IMR-90 (cell line): ENCODE data around the gene DYNC2LI1. TPM values are rescaled to one million over a fixed set of nuclear protein-coding genes. Genes with fewer than 3 reads are reported as not detected.

Experiments
- ATAC-seq: fragments of 200-7000 bp; cut with Tn5 transposase; 2 replicates; pipeline ENCODE4 v1.9.1; 2020; ENCODE audit warnings: low read depth, mild to moderate bottlenecking, moderate library complexity
- BruUV-seq: library from RNA; stranded (reverse); fragments of 400-500 nt; replicated peaks from 2 replicates; lab custom pipeline; 2021; lab: Mats Ljungman, UMichigan
- CTCF ChIA-PET: fragments of 300-600 bp; formaldehyde crosslinking; extraction: SDS; loops from one replicate; lab custom pipeline; 2021; ENCODE audit warnings: antibody characterized with exemption; lab: Yijun Ruan, JAX
- POLR2A ChIA-PET: fragments of 300-600 bp; sonication (Branson Sonifier 250); formaldehyde crosslinking; loops from one replicate; lab custom pipeline; 2022; ENCODE audit warnings: antibody characterized with exemption; ENCODE audit not compliant: unreplicated experiment; lab: Charles Lee
- DNase-seq: peaks from one replicate; pipeline ENCODE4 v3.0.0; 2013
- H2AFZ ChIP-seq: replicated peaks from 2 replicates; pipeline ENCODE3; 2013; ENCODE audit warnings: low read length, mild to moderate bottlenecking; ENCODE audit not compliant: poor library complexity
- H2AK5ac ChIP-seq: 2 replicates; pipeline ENCODE4 v1.6.1; 2013; ENCODE audit warnings: low read depth, low read length, inconsistent platforms
- H2AK9ac ChIP-seq: replicated peaks from 2 replicates; pipeline ENCODE3; 2013; ENCODE audit warnings: mild to moderate bottlenecking, low read depth, low read length, moderate library complexity; ENCODE audit not compliant: poor library complexity
- H2BK120ac ChIP-seq: 2 replicates; pipeline ENCODE4 v1.6.1; 2013; ENCODE audit warnings: low read depth, low read length, inconsistent platforms
- H2BK15ac ChIP-seq: 3 replicates; pipeline ENCODE4 v1.6.1; 2013; ENCODE audit warnings: low read depth, low read length, inconsistent platforms
- H2BK20ac ChIP-seq: 2 replicates; pipeline ENCODE4 v1.6.1; 2013; ENCODE audit warnings: low read depth, mild to moderate bottlenecking, inconsistent platforms, low read length, moderate library complexity
- H2BK5ac ChIP-seq: 2 replicates; pipeline ENCODE4 v1.6.1; 2013; ENCODE audit warnings: mild to moderate bottlenecking, low read depth, low read length, inconsistent platforms; ENCODE audit not compliant: poor library complexity, severe bottlenecking
- H3K14ac ChIP-seq: replicated peaks from 2 replicates; pipeline ENCODE4 v1.6.1; 2013; ENCODE audit warnings: low read depth, low read length, inconsistent platforms
- H3K18ac ChIP-seq: 2 replicates; pipeline ENCODE4 v1.6.1; 2013; ENCODE audit warnings: low read depth, low read length, control low read depth
- H3K23ac ChIP-seq: 2 replicates; pipeline ENCODE4 v1.6.1; 2013; ENCODE audit warnings: low read depth, low read length, inconsistent platforms
- H3K27ac ChIP-seq: 2 replicates; pipeline ENCODE4 v1.5.1; 2013; ENCODE audit warnings: mild to moderate bottlenecking, control low read depth, low read length; ENCODE audit not compliant: insufficient read depth
- H3K27me3 ChIP-seq: 2 replicates; pipeline ENCODE4 v1.6.1; 2013; ENCODE audit warnings: low read length; ENCODE audit not compliant: control insufficient read depth, insufficient read depth
- H3K36me3 ChIP-seq: 2 replicates; pipeline ENCODE4 v1.6.1; 2013; ENCODE audit warnings: low read length, mixed read lengths; ENCODE audit not compliant: control insufficient read depth, insufficient read depth
- H3K4ac ChIP-seq: 2 replicates; pipeline ENCODE4 v1.6.1; 2013; ENCODE audit warnings: low read depth, low read length, inconsistent platforms
- H3K4me1 ChIP-seq: 2 replicates; pipeline ENCODE4 v1.6.1; 2013; ENCODE audit warnings: low read length, mixed read lengths; ENCODE audit not compliant: control insufficient read depth, insufficient read depth
- H3K4me2 ChIP-seq: 2 replicates; pipeline ENCODE4 v1.6.1; 2013; ENCODE audit warnings: low read depth, mild to moderate bottlenecking, control low read depth, low read length, moderate library complexity
- H3K4me3 ChIP-seq: 2 replicates; pipeline ENCODE4 v1.5.1; 2013; ENCODE audit warnings: low read depth, mild to moderate bottlenecking, control low read depth, low read length, moderate library complexity; ENCODE audit not compliant: insufficient read depth
- H3K56ac ChIP-seq: 2 replicates; pipeline ENCODE4 v1.6.1; 2013; ENCODE audit warnings: low read length, inconsistent platforms; ENCODE audit not compliant: insufficient read depth; ENCODE audit errors: extremely low read depth
- H3K79me1 ChIP-seq, 2 experiments: 2 replicates each; pipeline ENCODE4 v1.6.1; 2013; ENCODE audit warnings: low read length in 2 of 2, inconsistent platforms in 1 of 2, low read depth in 1 of 2
- H3K9ac ChIP-seq: 2 replicates; pipeline ENCODE4 v1.6.1; 2013; ENCODE audit warnings: low read depth, low read length, control low read depth
- H3K9me1 ChIP-seq: 2 replicates; pipeline ENCODE4 v1.6.1; 2013; ENCODE audit warnings: low read length, inconsistent platforms; ENCODE audit not compliant: insufficient read depth
- H3K9me3 ChIP-seq: 2 replicates; pipeline ENCODE4 v1.6.1; 2013; ENCODE audit warnings: low read length; ENCODE audit not compliant: control insufficient read depth, insufficient read depth
- H4K20me1 ChIP-seq: 2 replicates; pipeline ENCODE4 v1.6.1; 2013; ENCODE audit warnings: low read length, inconsistent platforms; ENCODE audit not compliant: insufficient read depth
- H4K5ac ChIP-seq: 2 replicates; pipeline ENCODE4 v1.6.1; 2013; ENCODE audit warnings: mild to moderate bottlenecking, low read depth, low read length, control low read depth
- H4K8ac ChIP-seq, 2 experiments: 2 replicates each; pipeline ENCODE4 v1.6.1; 2013; ENCODE audit warnings: low read depth in 2 of 2, low read length in 2 of 2, control low read depth in 1 of 2, inconsistent platforms in 1 of 2
- H4K91ac ChIP-seq: 2 replicates; pipeline ENCODE4 v1.6.1; 2013; ENCODE audit warnings: low read depth, low read length, inconsistent platforms; ENCODE audit not compliant: insufficient read depth
- MAFK ChIP-seq: IDR thresholded peaks from 2 replicates; pipeline ENCODE4 v1.6.1; 2012; ENCODE audit warnings: low read depth, low read length, improper control_type of control experiment
- NFE2L2 ChIP-seq: fragments of 150-350 bp; IDR thresholded peaks from 2 replicates; pipeline ENCODE4 v1.6.1; 2016; ENCODE audit warnings: low read depth, mild to moderate bottlenecking, low read length
- WGBS, 2 experiments: methylation state at CpG; one replicate each; pipeline versions ENCODE4 v1.1.5 to v1.1.7; 2013; ENCODE audit warnings: missing lambda C conversion rate in 2 of 2; ENCODE audit not compliant: insufficient read length in 1 of 2; ENCODE audit errors: extremely low coverage in 2 of 2; 5-methylcytosine and 5-hydroxymethylcytosine counted together
- dilution Hi-C: fragments of 300-500 bp; cut with HindIII; formaldehyde crosslinking; loops from one replicate; pipeline ENCODE4 v1.14.3; 2018; ENCODE audit warnings: low sequenced_read_pairs; ENCODE audit not compliant: unreplicated experiment
- in situ Hi-C: fragments of 300-500 bp; cut with MboI; formaldehyde crosslinking; loops from 3 replicates; pipeline ENCODE4 v1.14.3; 2019; ENCODE audit warnings: low sequenced_read_pairs, inconsistent platforms, mixed read lengths
- intact Hi-C: fragments of 100-400 bp; cut with micrococcal nuclease; formaldehyde crosslinking; loops from 2 replicates; pipeline ENCODE4 v1.10.0; 2022
- polyA plus RNA-seq, 3 experiments: library from polyadenylated mRNA; depleted of rRNA; stranded (reverse); fragments of >200 nt; gene quantifications; 2 replicates each; pipeline ENCODE4 v1.2.3, GENCODE V29; 2012; ENCODE audit warnings: low replicate concordance in 1 of 3
- total RNA-seq: library from RNA; depleted of rRNA; stranded (reverse); fragments of >200 nt; gene quantifications from 2 replicates; pipeline ENCODE4 v1.2.3, GENCODE V29; 2012

Gene DYNC2LI1
- total and polyA plus RNA-seq, 2 of the 4 experiments (the other 2 are of a cell fraction), result 5.2 to 10.4 TPM

- WGBS, 2 experiments, result no CpG with 5 or more reads among the region's 2 CpGs
- H3K27ac ChIP-seq, result no peak overlapping the region
- 0 out of 2 replicates have a peak, but pooled peaks cover 4% of the 10 kb centered on the region for H3K36me3 ChIP-seq
These were observed 36.6 kb downstream of the DYNC2LI1 start for GRCh38 chr2:43810452-43810851.

More at GRCh38 chr2:43810452-43810851, 36.6 kb downstream of the DYNC2LI1 start:
- Histone ChIP-seq H3K9ac (no peak overlapping the region), H2BK15ac (no peak overlapping the region), H3K4me2 (no peak overlapping the region), H2AK5ac (no peak overlapping the region), H2BK20ac (no peak overlapping the region), H3K56ac (no peak overlapping the region), H3K9me3 (no peaks in the 10 kb centered on the region), H2BK120ac (no peak overlapping the region), H4K91ac (no peak overlapping the region), H2AFZ (no peak overlapping the region), H3K14ac (no peak overlapping the region), H4K5ac (no peak overlapping the region), H3K27me3 (no peaks in the 10 kb centered on the region), H3K4me3 (no peak overlapping the region), H2AK9ac (no peak overlapping the region), H2BK5ac (no peak overlapping the region), H4K8ac (no peak overlapping the region), H3K9me1 (no peaks in the 10 kb centered on the region), H3K18ac (no peak overlapping the region), H3K4me1 (no peaks in the 10 kb centered on the region), H3K79me1 (no peaks in the 10 kb centered on the region), H3K23ac (no peak overlapping the region), H3K4ac (no peak overlapping the region), H4K20me1 (no peaks in the 10 kb centered on the region)
- no peak for DNase-seq
- ATAC-seq, result no peak
- dilution Hi-C loops, result no loop called here
- TF ChIP-seq MAFK, result no peak
- TF ChIP-seq NFE2L2, result no peak
- POLR2A ChIA-PET, result no interaction called here
- no TSS peak for BruUV-seq
- intact Hi-C loops, result no loop called here
- CTCF ChIA-PET, result no interaction called here
- in situ Hi-C loops, result no loop called here
